Measurements from ENCODE around the gene LTF. TPM values are rescaled to one million over a fixed set of nuclear protein-coding genes. Genes with fewer than 3 reads are reported as not detected.

LTF gene
- polyA plus RNA-seq, 1 donor from 2014 or later: not detected

- Histone ChIP-seq H3K4me3 (ENCODE audit: low read length) (no peak overlapping the region), H3K9me3 (ENCODE audit: low read length) (no peaks in the 10 kb centered on the region), H3K27me3 (ENCODE audit: insufficient read depth, low read depth, low read length) (no peaks in the 10 kb centered on the region), H3K9ac (ENCODE audit: low read length) (no peak overlapping the region), H3F3A (ENCODE audit: insufficient read depth, low read length, poor library complexity, severe bottlenecking) (no peaks in the 10 kb centered on the region), H2AFZ (ENCODE audit: low read depth, low read length) (no peak overlapping the region), H3K36me3 (ENCODE audit: insufficient read depth, low read length) (no peaks in the 10 kb centered on the region), H3K27ac (ENCODE audit: low read length) (no peak overlapping the region), H3K4me2 (ENCODE audit: low read length) (no peak overlapping the region), H4K20me1 (ENCODE audit: insufficient read depth) (no peaks in the 10 kb centered on the region), H3K79me2 (replicated peaks; ENCODE audit: insufficient read depth, low read length) (no peaks in the 10 kb centered on the region), H3K9me2 (ENCODE audit: insufficient read depth, low read length) (no peaks in the 10 kb centered on the region)
- TF ChIP-seq EP300 (conservative IDR thresholded peaks at IDR 0.05; ENCODE audit: poor library complexity, severe bottlenecking) (no peak), EZH2 (IDR thresholded peaks at IDR 0.05; ENCODE audit: borderline replicate concordance, insufficient read depth, low read length, poor library complexity, severe bottlenecking) (no peak), SMC3 (conservative IDR thresholded peaks at IDR 0.05; ENCODE audit: poor library complexity) (no peak), RAD21 (conservative IDR thresholded peaks at IDR 0.05) (no peak), POLR2AphosphoS5 (IDR thresholded peaks at IDR 0.05) (no peak), MXI1 (conservative IDR thresholded peaks at IDR 0.05; ENCODE audit: poor library complexity, severe bottlenecking) (no peak), TAF1 (IDR thresholded peaks at IDR 0.05; ENCODE audit: low read depth) (no peak)
- TF ChIP-seq, protein P1, sequence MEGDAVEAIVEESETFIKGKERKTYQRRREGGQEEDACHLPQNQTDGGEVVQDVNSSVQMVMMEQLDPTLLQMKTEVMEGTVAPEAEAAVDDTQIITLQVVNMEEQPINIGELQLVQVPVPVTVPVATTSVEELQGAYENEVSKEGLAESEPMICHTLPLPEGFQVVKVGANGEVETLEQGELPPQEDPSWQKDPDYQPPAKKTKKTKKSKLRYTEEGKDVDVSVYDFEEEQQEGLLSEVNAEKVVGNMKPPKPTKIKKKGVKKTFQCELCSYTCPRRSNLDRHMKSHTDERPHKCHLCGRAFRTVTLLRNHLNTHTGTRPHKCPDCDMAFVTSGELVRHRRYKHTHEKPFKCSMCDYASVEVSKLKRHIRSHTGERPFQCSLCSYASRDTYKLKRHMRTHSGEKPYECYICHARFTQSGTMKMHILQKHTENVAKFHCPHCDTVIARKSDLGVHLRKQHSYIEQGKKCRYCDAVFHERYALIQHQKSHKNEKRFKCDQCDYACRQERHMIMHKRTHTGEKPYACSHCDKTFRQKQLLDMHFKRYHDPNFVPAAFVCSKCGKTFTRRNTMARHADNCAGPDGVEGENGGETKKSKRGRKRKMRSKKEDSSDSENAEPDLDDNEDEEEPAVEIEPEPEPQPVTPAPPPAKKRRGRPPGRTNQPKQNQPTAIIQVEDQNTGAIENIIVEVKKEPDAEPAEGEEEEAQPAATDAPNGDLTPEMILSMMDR (IDR thresholded peaks at IDR 0.05; ENCODE audit: poor library complexity, severe bottlenecking): no peak
- TF ChIP-seq, protein P2, sequence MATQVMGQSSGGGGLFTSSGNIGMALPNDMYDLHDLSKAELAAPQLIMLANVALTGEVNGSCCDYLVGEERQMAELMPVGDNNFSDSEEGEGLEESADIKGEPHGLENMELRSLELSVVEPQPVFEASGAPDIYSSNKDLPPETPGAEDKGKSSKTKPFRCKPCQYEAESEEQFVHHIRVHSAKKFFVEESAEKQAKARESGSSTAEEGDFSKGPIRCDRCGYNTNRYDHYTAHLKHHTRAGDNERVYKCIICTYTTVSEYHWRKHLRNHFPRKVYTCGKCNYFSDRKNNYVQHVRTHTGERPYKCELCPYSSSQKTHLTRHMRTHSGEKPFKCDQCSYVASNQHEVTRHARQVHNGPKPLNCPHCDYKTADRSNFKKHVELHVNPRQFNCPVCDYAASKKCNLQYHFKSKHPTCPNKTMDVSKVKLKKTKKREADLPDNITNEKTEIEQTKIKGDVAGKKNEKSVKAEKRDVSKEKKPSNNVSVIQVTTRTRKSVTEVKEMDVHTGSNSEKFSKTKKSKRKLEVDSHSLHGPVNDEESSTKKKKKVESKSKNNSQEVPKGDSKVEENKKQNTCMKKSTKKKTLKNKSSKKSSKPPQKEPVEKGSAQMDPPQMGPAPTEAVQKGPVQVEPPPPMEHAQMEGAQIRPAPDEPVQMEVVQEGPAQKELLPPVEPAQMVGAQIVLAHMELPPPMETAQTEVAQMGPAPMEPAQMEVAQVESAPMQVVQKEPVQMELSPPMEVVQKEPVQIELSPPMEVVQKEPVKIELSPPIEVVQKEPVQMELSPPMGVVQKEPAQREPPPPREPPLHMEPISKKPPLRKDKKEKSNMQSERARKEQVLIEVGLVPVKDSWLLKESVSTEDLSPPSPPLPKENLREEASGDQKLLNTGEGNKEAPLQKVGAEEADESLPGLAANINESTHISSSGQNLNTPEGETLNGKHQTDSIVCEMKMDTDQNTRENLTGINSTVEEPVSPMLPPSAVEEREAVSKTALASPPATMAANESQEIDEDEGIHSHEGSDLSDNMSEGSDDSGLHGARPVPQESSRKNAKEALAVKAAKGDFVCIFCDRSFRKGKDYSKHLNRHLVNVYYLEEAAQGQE (IDR thresholded peaks at IDR 0.05; ENCODE audit: borderline replicate concordance): no peak
Measured at GRCh38 chr3:46478341-46478740, 13.6 kb upstream of the LTF start.

DNA sequence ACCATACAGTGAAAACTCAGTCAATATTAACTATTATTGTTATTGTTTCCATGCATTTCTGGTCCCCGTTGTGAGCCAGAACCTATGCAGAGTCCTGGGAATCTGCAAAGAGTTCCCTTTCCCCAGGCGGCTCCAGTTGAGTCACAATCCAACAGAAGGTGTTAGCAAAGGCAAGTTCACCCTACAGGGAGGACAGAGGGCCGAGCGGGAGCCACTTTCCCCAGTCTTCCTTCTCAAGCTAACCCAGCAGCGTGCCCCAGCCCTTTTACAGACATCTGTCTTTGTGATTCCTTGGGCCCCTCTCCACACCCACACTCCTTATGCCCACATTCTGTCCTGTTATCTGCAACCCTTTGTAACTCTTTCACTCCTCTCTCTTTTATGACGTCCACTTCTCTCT, 13.1 kb upstream of the LTF start:
- Histone ChIP-seq H3K79me2 (replicated peaks; ENCODE audit: insufficient read depth, low read length) (no peaks in the 10 kb centered on the region), H4K20me1 (ENCODE audit: insufficient read depth) (no peaks in the 10 kb centered on the region), H3K27me3 (ENCODE audit: insufficient read depth, low read depth, low read length) (no peaks in the 10 kb centered on the region), H3K27ac (ENCODE audit: low read length) (no peak overlapping the region), H3F3A (ENCODE audit: insufficient read depth, low read length, poor library complexity, severe bottlenecking) (no peaks in the 10 kb centered on the region), H3K9me2 (ENCODE audit: insufficient read depth, low read length) (no peaks in the 10 kb centered on the region), H3K4me3 (ENCODE audit: low read length) (no peak overlapping the region), H3K36me3 (ENCODE audit: insufficient read depth, low read length) (no peaks in the 10 kb centered on the region), H3K4me2 (ENCODE audit: low read length) (no peak overlapping the region), H2AFZ (ENCODE audit: low read depth, low read length) (no peak overlapping the region), H3K9ac (ENCODE audit: low read length) (no peak overlapping the region), H3K9me3 (ENCODE audit: low read length) (no peaks in the 10 kb centered on the region)
- TF ChIP-seq POLR2AphosphoS5 (IDR thresholded peaks at IDR 0.05): no peak
- no peak for TF ChIP-seq RAD21 (conservative IDR thresholded peaks at IDR 0.05)
- TF ChIP-seq EZH2 (IDR thresholded peaks at IDR 0.05; ENCODE audit: borderline replicate concordance, insufficient read depth, low read length, poor library complexity, severe bottlenecking): no peak
- TF ChIP-seq, protein P1 (IDR thresholded peaks at IDR 0.05; ENCODE audit: poor library complexity, severe bottlenecking): no peak
- no peak for TF ChIP-seq MXI1 (conservative IDR thresholded peaks at IDR 0.05; ENCODE audit: poor library complexity, severe bottlenecking)
- no peak for TF ChIP-seq EP300 (conservative IDR thresholded peaks at IDR 0.05; ENCODE audit: poor library complexity, severe bottlenecking)
- no peak for TF ChIP-seq SMC3 (conservative IDR thresholded peaks at IDR 0.05; ENCODE audit: poor library complexity)
- no peak for TF ChIP-seq TAF1 (IDR thresholded peaks at IDR 0.05; ENCODE audit: low read depth)
- TF ChIP-seq, protein P2 (IDR thresholded peaks at IDR 0.05; ENCODE audit: borderline replicate concordance): no peak
